DMS53 treated with DMSO at 0.1 percent for 48 hours (cell line): ENCODE measurements around the gene SF1.

Experiments
- DNase-seq: peaks from one replicate; lab custom pipeline; 2025; ENCODE audit not compliant: unreplicated experiment; lab: John Stamatoyannopoulos, UW

Gene SF1

DNA sequence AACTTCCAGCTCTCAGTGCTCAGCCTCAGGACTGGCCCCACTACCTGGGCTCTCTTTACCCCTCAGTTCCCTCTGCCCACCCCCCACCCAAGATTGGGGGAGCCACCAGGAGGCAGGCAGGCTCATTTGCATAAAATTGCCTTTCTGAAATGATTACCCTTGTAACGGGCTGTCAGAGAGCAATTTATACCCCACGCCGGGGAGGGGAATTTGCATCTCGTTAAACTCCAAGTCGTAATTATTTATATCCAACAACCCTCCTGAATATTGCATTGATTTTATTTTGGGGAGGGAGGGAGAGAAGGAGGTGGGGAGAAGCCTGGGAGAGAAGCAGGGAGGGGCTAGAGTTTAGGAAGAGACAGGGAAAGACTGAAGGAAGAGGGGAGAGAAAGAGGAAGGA lies 63.7 kb downstream of the SF1 start:
- DNase-seq, result no peak
